HepG2 (cell line): ENCODE results near the gene CISD3. TPM values are rescaled to one million over a fixed set of nuclear protein-coding genes. Genes with fewer than 3 reads are reported as not detected.
A peak's percentile ranks its signal among the peaks of the same experiment; 100 is the strongest.

Source experiments
- FOSL1 ChIP-seq: sonication (generic); formaldehyde crosslinking; IDR thresholded peaks from 2 replicates; pipeline ENCODE4 v1.9.0; 2021; ENCODE audit warnings: missing genetic modification reagents, borderline replicate concordance
- HDAC2 ChIP-seq: sonication (generic); formaldehyde crosslinking; IDR thresholded peaks from 2 replicates; pipeline ENCODE4 v1.4.0; 2020; ENCODE audit warnings: missing genetic modification reagents
- MTF2 ChIP-seq: sonication (generic); formaldehyde crosslinking; IDR thresholded peaks from 2 replicates; pipeline ENCODE4 v1.5.0; 2020; ENCODE audit warnings: missing genetic modification reagents, borderline replicate concordance
- NFKB2 ChIP-seq: sonication (generic); formaldehyde crosslinking; IDR thresholded peaks from 2 replicates; pipeline ENCODE4 v1.4.0; 2020; ENCODE audit warnings: missing genetic modification reagents, borderline replicate concordance
- ZNF432 ChIP-seq: sonication (generic); formaldehyde crosslinking; IDR thresholded peaks from 2 replicates; pipeline ENCODE4 v1.5.0; 2020; ENCODE audit warnings: missing genetic modification reagents, mild to moderate bottlenecking, borderline replicate concordance
- ZNF773 ChIP-seq: sonication (generic); formaldehyde crosslinking; IDR thresholded peaks from 2 replicates; pipeline ENCODE4 v1.4.0; 2020; ENCODE audit warnings: missing genetic modification reagents, borderline replicate concordance
- polyA plus RNA-seq, 8 experiments: library from polyadenylated mRNA; depleted of rRNA in 3 of 8; stranded (reverse) in 7 of 8; unstranded in 1 of 8; fragments of >200 nt; fragmentation: Illumina TruSeq in 4 of 8; extraction: Trizol in 4 of 8; gene quantifications; 2 replicates each; pipeline versions ENCODE4 v1.2.1 to v1.2.3, GENCODE V29; 2011 to 2016; ENCODE audit warnings: low read depth in 4 of 8, missing spikeins in 1 of 8, mixed read lengths in 1 of 8; ENCODE audit not compliant: insufficient read depth in 1 of 8
- total RNA-seq, 5 experiments: library from RNA; depleted of rRNA; stranded (reverse); fragments of >200 nt; fragmentation: Illumina TruSeq; extraction: Trizol; gene quantifications; 2 replicates each; pipeline ENCODE4 v1.2.3, GENCODE V29; 2016; ENCODE audit warnings: low read depth in 1 of 5
- TF ChIP-seq, protein P1 (sequence below): sonication (generic); formaldehyde crosslinking; IDR thresholded peaks from 2 replicates; pipeline ENCODE4 v1.4.0; 2020; ENCODE audit warnings: mild to moderate bottlenecking, missing genetic modification reagents
- TF ChIP-seq, protein P2 (sequence below): sonication (generic); formaldehyde crosslinking; IDR thresholded peaks from 2 replicates; pipeline ENCODE4 v1.4.0; 2020; ENCODE audit warnings: mild to moderate bottlenecking, missing genetic modification reagents
- TF ChIP-seq, protein P3 (sequence below): IDR thresholded peaks from 2 replicates; pipeline ENCODE4 v1.6.1; 2016; ENCODE audit warnings: low read depth, missing genetic modification reagents, missing compliant biosample characterization
- TF ChIP-seq, protein P4 (sequence below): IDR thresholded peaks from 2 replicates; pipeline ENCODE4 v1.6.1; 2016; ENCODE audit warnings: control low read depth
- TF ChIP-seq, protein P5 (sequence below): sonication (generic); formaldehyde crosslinking; IDR thresholded peaks from 2 replicates; pipeline ENCODE4 v1.5.0; 2020; ENCODE audit warnings: missing genetic modification reagents, mild to moderate bottlenecking, borderline replicate concordance

Gene CISD3
- total and polyA plus RNA-seq, 2 of the 13 experiments (the other 11 are each of a cell fraction or from before 2014, with no cell fraction given): 30.0 to 34.1 TPM

DNA sequence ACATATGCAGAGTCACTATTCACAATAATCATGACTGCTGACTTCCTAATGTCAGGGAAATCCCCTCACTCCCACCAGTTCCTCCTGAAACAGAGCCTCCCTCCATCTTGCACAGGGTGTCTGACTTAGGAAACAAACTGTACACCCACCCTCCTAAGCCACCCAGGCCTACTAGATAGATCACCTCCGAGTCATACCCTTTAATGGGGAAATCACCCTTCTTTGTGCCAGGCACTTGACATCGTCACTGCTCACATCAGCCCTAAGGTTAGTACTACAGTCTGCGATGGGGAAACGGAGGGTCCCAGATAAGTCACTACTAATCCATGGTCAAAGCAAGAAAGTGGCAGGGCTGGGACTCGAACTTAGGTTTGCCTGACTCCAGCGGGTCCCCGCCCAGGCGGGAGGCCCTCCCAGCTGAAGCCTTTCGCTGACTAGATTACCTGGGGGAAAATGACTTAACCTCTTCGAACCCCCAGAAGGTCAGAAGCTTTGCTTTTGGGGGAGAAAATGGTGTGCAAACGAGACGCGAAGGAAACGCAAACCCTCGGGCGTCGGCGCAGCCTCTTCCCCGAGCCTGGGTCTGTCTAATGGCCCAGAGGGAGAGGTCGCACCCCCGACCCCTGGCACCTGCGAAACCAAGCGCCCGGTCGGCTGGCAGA, 28.5 kb upstream of the CISD3 start (continued):
- TF ChIP-seq, protein P1, sequence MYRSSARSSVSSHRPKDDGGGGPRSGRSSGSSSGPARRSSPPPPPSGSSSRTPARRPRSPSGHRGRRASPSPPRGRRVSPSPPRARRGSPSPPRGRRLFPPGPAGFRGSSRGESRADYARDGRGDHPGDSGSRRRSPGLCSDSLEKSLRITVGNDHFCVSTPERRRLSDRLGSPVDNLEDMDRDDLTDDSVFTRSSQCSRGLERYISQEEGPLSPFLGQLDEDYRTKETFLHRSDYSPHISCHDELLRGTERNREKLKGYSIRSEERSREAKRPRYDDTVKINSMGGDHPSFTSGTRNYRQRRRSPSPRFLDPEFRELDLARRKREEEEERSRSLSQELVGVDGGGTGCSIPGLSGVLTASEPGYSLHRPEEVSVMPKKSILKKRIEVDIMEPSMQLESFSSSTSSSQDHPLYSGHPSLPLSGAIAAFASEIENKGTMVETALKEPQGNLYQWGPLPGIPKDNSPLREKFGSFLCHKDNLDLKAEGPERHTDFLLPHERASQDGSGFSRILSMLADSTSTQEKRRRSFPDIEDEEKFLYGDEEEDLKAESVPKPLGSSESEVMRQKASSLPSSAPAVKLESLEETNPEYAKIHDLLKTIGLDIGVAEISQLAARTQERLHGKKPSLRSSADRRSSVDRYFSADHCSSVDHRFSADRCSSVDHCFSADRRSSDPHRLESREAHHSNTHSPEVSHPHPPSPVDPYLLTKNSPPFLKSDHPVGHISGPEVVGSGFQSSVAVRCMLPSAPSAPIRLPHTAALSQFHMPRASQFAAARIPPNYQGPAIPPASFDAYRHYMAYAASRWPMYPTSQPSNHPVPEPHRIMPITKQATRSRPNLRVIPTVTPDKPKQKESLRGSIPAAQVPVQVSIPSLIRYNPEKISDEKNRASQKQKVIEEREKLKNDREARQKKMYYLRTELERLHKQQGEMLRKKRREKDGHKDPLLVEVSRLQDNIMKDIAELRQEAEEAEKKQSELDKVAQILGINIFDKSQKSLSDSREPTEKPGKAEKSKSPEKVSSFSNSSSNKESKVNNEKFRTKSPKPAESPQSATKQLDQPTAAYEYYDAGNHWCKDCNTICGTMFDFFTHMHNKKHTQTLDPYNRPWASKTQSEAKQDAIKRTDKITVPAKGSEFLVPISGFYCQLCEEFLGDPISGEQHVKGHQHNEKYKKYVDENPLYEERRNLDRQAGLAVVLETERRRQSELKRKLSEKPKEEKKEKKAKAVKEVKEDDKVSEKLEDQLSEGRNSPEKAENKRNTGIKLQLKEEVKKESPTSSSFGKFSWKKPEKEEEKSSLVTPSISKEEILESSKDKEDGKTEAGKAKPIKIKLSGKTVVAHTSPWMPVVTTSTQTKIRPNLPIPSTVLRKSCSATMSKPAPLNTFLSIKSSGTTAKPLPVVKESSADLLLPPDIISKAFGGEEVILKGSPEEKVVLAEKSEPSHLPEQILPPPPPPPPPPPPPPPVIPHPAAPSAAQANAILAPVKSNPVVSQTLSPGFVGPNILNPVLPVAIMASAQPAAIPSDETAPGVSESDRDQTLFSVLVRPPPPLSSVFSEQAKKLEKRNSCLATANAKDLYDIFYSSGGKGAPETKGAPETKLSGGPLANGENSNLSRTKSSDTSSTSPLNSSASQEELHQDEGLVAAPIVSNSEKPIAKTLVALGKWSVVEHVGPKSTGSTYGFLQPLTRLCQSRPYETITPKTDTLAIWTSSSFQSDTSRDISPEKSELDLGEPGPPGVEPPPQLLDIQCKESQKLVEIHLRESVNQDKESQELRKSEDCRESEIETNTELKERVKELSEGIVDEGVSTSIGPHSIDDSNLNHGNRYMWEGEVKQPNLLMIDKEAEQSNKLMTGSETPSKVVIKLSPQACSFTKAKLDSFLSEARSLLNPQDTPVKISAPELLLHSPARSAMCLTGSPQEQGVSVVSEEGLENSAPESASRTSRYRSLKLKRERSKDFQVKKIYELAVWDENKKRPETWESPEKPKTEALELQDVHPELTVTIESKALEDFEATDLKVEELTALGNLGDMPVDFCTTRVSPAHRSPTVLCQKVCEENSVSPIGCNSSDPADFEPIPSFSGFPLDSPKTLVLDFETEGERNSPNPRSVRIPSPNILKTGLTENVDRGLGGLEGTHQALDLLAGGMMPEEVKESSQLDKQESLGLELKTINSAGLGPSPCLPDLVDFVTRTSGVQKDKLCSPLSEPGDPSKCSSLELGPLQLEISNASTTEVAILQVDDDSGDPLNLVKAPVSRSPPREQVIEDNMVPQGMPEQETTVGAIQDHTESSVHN: 0 out of 2 replicates have a peak, but pooled peaks have one; percentile 74
- TF ChIP-seq, protein P2, sequence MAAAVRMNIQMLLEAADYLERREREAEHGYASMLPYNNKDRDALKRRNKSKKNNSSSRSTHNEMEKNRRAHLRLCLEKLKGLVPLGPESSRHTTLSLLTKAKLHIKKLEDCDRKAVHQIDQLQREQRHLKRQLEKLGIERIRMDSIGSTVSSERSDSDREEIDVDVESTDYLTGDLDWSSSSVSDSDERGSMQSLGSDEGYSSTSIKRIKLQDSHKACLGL (CRISPR knock-in tag): no peak
- TF ChIP-seq, protein P3, sequence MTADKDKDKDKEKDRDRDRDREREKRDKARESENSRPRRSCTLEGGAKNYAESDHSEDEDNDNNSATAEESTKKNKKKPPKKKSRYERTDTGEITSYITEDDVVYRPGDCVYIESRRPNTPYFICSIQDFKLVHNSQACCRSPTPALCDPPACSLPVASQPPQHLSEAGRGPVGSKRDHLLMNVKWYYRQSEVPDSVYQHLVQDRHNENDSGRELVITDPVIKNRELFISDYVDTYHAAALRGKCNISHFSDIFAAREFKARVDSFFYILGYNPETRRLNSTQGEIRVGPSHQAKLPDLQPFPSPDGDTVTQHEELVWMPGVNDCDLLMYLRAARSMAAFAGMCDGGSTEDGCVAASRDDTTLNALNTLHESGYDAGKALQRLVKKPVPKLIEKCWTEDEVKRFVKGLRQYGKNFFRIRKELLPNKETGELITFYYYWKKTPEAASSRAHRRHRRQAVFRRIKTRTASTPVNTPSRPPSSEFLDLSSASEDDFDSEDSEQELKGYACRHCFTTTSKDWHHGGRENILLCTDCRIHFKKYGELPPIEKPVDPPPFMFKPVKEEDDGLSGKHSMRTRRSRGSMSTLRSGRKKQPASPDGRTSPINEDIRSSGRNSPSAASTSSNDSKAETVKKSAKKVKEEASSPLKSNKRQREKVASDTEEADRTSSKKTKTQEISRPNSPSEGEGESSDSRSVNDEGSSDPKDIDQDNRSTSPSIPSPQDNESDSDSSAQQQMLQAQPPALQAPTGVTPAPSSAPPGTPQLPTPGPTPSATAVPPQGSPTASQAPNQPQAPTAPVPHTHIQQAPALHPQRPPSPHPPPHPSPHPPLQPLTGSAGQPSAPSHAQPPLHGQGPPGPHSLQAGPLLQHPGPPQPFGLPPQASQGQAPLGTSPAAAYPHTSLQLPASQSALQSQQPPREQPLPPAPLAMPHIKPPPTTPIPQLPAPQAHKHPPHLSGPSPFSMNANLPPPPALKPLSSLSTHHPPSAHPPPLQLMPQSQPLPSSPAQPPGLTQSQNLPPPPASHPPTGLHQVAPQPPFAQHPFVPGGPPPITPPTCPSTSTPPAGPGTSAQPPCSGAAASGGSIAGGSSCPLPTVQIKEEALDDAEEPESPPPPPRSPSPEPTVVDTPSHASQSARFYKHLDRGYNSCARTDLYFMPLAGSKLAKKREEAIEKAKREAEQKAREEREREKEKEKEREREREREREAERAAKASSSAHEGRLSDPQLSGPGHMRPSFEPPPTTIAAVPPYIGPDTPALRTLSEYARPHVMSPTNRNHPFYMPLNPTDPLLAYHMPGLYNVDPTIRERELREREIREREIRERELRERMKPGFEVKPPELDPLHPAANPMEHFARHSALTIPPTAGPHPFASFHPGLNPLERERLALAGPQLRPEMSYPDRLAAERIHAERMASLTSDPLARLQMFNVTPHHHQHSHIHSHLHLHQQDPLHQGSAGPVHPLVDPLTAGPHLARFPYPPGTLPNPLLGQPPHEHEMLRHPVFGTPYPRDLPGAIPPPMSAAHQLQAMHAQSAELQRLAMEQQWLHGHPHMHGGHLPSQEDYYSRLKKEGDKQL (CRISPR knock-in tag): 0 out of 2 replicates have a peak, but pooled peaks have one; percentile 8
- TF ChIP-seq ZNF773 (no peak), ZNF432 (no peak), MTF2 (peak; percentile 62; the same call in 1 of the 2 replicates), HDAC2 (peak; percentile 49; the same call in 1 of the 2 replicates), NFKB2 (CRISPR knock-in tag) (0 out of 2 replicates have a peak, but pooled peaks have one; percentile 9), FOSL1 (CRISPR knock-in tag) (no peak)
- TF ChIP-seq, protein P4, sequence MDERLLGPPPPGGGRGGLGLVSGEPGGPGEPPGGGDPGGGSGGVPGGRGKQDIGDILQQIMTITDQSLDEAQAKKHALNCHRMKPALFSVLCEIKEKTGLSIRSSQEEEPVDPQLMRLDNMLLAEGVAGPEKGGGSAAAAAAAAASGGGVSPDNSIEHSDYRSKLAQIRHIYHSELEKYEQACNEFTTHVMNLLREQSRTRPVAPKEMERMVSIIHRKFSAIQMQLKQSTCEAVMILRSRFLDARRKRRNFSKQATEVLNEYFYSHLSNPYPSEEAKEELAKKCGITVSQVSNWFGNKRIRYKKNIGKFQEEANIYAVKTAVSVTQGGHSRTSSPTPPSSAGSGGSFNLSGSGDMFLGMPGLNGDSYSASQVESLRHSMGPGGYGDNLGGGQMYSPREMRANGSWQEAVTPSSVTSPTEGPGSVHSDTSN (CRISPR knock-in tag): no peak
- TF ChIP-seq, protein P5, sequence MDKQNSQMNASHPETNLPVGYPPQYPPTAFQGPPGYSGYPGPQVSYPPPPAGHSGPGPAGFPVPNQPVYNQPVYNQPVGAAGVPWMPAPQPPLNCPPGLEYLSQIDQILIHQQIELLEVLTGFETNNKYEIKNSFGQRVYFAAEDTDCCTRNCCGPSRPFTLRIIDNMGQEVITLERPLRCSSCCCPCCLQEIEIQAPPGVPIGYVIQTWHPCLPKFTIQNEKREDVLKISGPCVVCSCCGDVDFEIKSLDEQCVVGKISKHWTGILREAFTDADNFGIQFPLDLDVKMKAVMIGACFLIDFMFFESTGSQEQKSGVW (CRISPR knock-in tag): peak; percentile 54; the same call in 1 of the 2 replicates
